Osteocyte (in vitro differentiated cells): ENCODE data around the gene ADCY4. TPM values are rescaled to one million over a fixed set of nuclear protein-coding genes. Genes with fewer than 3 reads are reported as not detected.

ENCODE experiments used
- DNase-seq: peaks from one replicate; pipeline ENCODE4 v3.0.0; 2021; ENCODE audit warnings: mixed read lengths; ENCODE audit not compliant: unreplicated experiment; ENCODE audit errors: extremely low spot score
- H3K27ac Mint-ChIP-seq: one replicate; pipeline ENCODE4 v1.8.0; 2021; ENCODE audit warnings: mild to moderate bottlenecking, mixed read lengths; ENCODE audit not compliant: unreplicated experiment
- H3K27me3 Mint-ChIP-seq: one replicate; pipeline ENCODE4 v1.8.0; 2021; ENCODE audit warnings: mixed read lengths; ENCODE audit not compliant: unreplicated experiment
- H3K36me3 Mint-ChIP-seq: one replicate; pipeline ENCODE4 v1.8.0; 2021; ENCODE audit warnings: mixed read lengths; ENCODE audit not compliant: unreplicated experiment
- H3K4me1 Mint-ChIP-seq: one replicate; pipeline ENCODE4 v1.8.0; 2021; ENCODE audit warnings: mixed read lengths; ENCODE audit not compliant: unreplicated experiment
- H3K4me3 Mint-ChIP-seq: one replicate; pipeline ENCODE4 v1.8.0; 2021; ENCODE audit warnings: mild to moderate bottlenecking, moderate library complexity, mixed read lengths; ENCODE audit not compliant: unreplicated experiment
- H3K9me3 Mint-ChIP-seq: one replicate; pipeline ENCODE4 v1.8.0; 2021; ENCODE audit warnings: mixed read lengths; ENCODE audit not compliant: unreplicated experiment
- CTCF ChIP-seq: fragments of 200-600 bp; sonication (generic); IDR thresholded peaks from 2 replicates; pipeline ENCODE4 v1.5.0; 2021; ENCODE audit warnings: antibody characterized with exemption, mild to moderate bottlenecking, moderate library complexity
- total RNA-seq: library from RNA; stranded (reverse); gene quantifications from 2 replicates; pipeline ENCODE4 v1.2.1, GENCODE V29; 2021

ADCY4 gene
- total RNA-seq, 1 donor from 2014 or later, result 25.3 TPM

GRCh38 chr14:24343795-24344660 is 9.2 kb upstream of the ADCY4 start:
- TF ChIP-seq CTCF, result no peak
- peaks cover 58% of the 10 kb centered on the region for H3K27me3 Mint-ChIP-seq
- no peak for DNase-seq
- peaks cover 3% of the 10 kb centered on the region for H3K4me1 Mint-ChIP-seq
- no peaks in the 10 kb centered on the region for H3K36me3 Mint-ChIP-seq
- H3K9me3 Mint-ChIP-seq, result no peaks in the 10 kb centered on the region
- no peak overlapping the region for H3K27ac Mint-ChIP-seq
- no peak overlapping the region for H3K4me3 Mint-ChIP-seq

GRCh38 chr14:24342889-24343288 is 8.0 kb upstream of the ADCY4 start:
- peaks cover 53% of the 10 kb centered on the region for H3K27me3 Mint-ChIP-seq

GRCh38 chr14:24340606-24341005 is 5.7 kb upstream of the ADCY4 start:
- Mint-ChIP-seq H3K27ac (no peak overlapping the region), H3K4me3 (no peak overlapping the region), H3K4me1 (peaks cover 15% of the 10 kb centered on the region), H3K9me3 (no peaks in the 10 kb centered on the region), H3K27me3 (peaks cover 41% of the 10 kb centered on the region), H3K36me3 (no peaks in the 10 kb centered on the region)
- DNase-seq, result no peak
- no peak for TF ChIP-seq CTCF

More at GRCh38 chr14:24342889-24343288, 8.0 kb upstream of the ADCY4 start:
- H3K4me1 Mint-ChIP-seq, result peaks cover 3% of the 10 kb centered on the region
- H3K9me3 Mint-ChIP-seq, result no peaks in the 10 kb centered on the region
- TF ChIP-seq CTCF, result no peak
- no peaks in the 10 kb centered on the region for H3K36me3 Mint-ChIP-seq
- H3K27ac Mint-ChIP-seq, result no peak overlapping the region
- no peak overlapping the region for H3K4me3 Mint-ChIP-seq
- DNase-seq, result no peak

- no peak for DNase-seq
- Mint-ChIP-seq H3K9me3 (no peaks in the 10 kb centered on the region), H3K27me3 (peaks cover 31% of the 10 kb centered on the region), H3K4me3 (peak within 1 kb of the TSS; percentile 46), H3K36me3 (no peaks in the 10 kb centered on the region), H3K4me1 (peaks cover 22% of the 10 kb centered on the region), H3K27ac (no peak within 1 kb of the TSS)
- no peak for TF ChIP-seq CTCF
Measured at GRCh38 chr14:24339284-24340151, 4.6 kb upstream of the ADCY4 start, which contains the start of gene RIPK3. TSS of gene RIPK3 (minus strand) at chr14:24339991. CDS start at chr14:24339826, 165 bp downstream.

- no peak for DNase-seq
- Mint-ChIP-seq H3K36me3 (no peaks in the 10 kb centered on the region), H3K27ac (no peak overlapping the region), H3K27me3 (peaks cover 27% of the 10 kb centered on the region), H3K4me1 (peaks cover 27% of the 10 kb centered on the region), H3K9me3 (no peaks in the 10 kb centered on the region), H3K4me3 (no peak overlapping the region)
- no peak for TF ChIP-seq CTCF
Measured at GRCh38 chr14:24338843-24339242, 4.0 kb upstream of the ADCY4 start.
